ENCODE data around the gene OSBP2.
A peak's percentile ranks its signal among the peaks of the same experiment; 100 is the strongest.

Gene OSBP2, protein sequence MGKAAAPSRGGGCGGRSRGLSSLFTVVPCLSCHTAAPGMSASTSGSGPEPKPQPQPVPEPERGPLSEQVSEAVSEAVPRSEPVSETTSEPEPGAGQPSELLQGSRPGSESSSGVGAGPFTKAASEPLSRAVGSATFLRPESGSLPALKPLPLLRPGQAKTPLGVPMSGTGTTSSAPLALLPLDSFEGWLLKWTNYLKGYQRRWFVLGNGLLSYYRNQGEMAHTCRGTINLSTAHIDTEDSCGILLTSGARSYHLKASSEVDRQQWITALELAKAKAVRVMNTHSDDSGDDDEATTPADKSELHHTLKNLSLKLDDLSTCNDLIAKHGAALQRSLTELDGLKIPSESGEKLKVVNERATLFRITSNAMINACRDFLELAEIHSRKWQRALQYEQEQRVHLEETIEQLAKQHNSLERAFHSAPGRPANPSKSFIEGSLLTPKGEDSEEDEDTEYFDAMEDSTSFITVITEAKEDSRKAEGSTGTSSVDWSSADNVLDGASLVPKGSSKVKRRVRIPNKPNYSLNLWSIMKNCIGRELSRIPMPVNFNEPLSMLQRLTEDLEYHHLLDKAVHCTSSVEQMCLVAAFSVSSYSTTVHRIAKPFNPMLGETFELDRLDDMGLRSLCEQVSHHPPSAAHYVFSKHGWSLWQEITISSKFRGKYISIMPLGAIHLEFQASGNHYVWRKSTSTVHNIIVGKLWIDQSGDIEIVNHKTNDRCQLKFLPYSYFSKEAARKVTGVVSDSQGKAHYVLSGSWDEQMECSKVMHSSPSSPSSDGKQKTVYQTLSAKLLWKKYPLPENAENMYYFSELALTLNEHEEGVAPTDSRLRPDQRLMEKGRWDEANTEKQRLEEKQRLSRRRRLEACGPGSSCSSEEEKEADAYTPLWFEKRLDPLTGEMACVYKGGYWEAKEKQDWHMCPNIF

DNA sequence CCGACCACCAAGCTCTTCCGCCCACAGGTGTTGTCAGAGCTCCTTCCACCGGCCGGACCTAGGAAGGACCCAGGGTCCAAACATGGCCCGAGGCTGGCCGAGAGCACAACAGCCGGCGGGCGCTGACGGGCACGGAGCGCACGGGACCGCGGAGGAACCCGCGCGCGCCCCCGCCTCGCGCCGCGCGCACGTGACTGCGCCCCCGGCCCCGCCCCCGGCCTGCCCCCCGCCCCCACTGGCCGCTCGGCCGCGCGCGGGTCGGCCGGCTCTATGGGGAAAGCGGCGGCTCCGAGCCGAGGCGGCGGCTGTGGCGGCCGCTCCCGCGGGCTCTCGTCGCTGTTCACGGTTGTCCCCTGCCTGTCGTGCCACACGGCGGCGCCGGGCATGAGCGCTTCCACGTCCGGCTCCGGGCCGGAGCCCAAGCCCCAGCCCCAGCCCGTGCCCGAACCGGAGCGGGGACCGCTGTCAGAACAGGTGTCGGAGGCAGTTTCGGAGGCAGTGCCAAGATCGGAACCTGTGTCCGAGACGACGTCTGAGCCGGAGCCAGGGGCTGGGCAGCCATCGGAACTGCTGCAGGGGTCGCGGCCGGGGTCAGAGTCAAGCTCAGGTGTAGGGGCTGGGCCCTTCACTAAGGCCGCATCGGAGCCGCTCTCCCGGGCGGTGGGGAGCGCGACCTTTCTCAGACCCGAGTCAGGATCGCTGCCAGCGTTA lies at the start of gene OSBP2:
Gene OSBP2, plus strand, starts transcription at position 235 of the 711 bp plus-strand sequence. Its CDS starts 36 bp downstream, at position 271.
- peak; percentile 35 for DNase-seq (ENCODE audit: low spot score)

DNA sequence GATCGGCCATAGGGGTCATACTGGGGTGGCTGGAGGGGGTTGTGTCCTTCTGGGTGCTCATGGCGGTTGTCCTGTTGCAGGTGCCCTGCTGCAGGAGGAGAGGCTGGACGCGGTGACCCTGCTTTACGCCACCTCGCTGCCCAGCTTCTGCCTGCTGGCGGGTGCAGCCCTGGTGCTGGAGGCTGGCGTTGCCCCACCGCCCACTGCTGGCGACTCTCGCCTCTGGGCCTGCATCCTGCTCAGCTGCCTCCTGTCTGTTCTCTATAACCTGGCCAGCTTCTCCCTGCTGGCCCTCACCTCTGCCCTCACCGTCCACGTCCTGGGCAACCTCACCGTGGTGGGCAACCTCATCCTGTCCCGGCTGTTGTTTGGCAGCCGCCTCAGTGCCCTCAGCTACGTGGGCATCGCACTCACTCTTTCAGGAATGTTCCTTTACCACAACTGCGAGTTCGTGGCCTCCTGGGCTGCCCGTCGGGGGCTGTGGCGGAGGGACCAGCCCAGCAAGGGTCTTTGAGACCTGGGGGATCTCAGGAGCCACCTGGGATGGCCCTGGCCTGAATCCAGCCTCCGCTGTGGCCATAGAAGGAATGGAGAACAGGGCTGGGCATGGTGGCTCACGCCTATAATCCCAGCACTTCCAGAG lies 48.0 kb upstream of the OSBP2 start:
- no peak for DNase-seq (ENCODE audit: low spot score)

DNA sequence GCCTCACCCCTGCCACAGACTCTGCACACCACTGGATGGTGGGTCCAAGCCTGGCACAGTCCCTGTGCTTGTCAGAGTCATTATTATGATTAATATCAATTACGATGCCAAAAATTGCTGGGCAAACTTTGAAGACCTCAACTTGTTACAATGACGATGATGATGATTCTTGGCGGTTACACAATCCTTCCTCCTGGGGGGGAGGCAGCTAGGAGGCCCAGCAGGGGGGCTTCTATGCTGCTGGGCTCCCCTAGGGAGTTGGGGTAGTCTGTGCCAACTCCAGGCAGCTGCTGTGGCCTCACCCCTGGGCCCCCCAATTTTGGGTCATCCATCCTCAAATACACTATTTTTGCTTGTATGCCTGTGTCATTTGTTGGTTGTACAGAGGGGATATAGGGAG lies 47.1 kb upstream of the OSBP2 start:
- no peak for DNase-seq (ENCODE audit: low spot score)

DNA sequence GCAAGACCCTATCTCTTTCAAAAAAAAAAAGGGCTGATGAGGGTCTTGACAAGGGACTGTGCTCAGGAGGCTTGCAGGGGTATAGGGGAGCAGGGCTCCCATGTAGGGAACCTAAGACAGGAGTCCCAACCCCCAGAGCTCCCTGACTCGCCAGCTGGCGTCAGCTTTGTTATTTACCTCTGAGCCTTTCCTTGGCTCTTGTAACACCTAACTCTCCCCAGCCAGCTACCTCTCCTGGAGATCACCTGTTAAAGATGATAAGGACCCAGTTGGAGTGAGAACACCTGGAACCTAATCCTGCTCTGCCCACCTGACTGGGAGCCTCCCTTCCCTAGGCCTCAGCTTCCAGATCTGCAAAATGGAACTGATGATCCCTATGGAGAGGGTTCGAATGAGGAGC lies 45.8 kb upstream of the OSBP2 start:
- no peak for DNase-seq (ENCODE audit: low spot score)

DNA sequence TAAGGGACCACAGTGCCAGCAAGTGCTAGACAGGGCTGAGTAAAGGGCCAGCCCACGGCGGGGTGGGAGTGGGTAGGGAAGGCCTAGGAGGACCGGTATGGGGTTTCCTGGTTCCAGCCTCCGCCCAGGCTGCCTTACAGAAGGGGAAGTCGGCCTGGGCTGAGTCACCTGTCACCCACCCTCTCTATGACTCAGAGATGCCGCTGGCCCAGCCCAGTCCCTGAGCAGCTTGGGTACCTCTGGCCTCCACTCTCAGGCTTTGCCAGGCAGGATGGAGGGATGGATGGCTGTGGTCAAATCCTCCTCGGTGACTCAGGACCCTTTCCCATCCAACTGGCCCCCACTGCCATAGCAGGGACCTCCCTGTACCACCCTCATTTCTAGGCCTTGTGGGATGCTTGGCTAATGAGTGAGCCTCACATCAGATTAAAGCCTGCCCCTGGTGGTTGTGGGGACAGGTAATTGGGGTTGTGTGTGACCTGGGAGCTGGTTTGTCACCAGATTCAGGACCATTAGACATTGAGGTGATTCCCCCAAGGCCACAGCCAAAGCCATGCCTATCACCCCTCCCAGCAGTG lies 45.2 kb upstream of the OSBP2 start:
- DNase-seq (ENCODE audit: low spot score), result peak; percentile 40

DNA sequence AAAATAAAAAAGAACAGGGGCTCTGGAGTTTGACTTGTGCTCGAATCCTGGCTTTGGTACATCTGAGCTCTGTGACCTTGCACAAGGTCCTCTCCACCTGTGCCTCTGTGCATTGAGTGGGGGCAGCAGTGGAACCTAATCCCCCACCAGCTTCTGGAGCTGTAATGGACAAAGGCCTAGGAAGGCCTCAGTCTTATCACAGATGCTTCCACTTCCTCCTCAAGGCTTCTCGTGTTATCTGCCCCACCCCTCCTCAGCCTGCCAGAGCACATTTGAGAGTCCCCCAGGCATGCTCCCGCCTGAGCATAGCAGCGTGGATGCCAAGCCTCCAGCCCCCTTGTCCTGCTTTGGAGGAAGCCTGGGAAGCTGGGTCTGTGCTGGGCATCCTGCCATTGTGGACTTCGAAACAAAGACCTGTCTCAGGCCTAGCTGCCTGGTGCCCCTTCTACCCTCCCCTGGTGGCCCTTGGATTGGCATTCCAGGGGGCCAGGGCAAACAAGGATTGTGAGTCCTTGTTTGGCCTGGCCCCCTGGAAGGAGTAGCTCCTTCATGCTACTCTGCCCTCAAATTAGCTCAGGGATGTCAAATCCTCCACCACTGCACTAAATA lies 44.1 kb upstream of the OSBP2 start:
- DNase-seq (ENCODE audit: low spot score), result no peak

DNA sequence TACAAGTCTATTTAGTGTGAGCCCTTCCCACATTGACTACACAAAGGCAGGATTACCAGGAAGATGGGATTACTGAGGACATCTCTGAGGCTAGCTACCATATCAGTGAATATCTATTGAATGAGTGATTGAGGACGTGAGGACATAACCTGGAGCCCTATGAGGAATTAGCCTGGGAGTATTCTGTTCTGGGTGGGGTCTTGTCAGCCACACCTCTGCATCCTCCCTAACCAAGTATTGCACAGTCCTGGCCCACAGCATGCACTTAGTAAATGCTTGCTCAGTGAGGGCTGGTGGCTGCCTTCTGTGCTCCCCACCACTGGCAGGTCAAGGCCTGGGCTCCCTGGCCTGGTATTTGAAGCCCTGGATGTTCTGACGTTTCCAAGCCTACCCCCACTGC lies 41.8 kb upstream of the OSBP2 start:
- no peak for DNase-seq (ENCODE audit: low spot score)

DNA sequence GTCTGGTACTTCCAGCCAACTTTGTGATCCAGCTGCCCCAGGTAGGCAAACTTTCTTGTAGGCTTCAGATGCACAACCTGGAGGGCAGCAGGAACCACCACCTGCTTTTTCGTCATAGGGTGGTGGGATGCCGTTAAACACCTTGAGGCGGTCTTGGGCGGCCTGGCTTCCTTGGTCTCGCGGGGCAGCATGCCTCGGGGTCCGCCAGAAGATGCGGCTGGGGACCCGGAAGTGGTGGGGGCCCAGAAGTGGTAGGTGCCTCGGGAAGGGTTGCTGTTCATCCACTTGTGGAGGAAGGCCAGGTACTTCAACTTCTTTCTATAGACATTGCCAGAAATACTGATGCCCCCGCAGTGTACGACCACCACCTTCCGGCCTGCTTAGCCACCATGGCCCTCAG lies 40.3 kb upstream of the OSBP2 start:
- DNase-seq (ENCODE audit: low spot score), result no peak

DNA sequence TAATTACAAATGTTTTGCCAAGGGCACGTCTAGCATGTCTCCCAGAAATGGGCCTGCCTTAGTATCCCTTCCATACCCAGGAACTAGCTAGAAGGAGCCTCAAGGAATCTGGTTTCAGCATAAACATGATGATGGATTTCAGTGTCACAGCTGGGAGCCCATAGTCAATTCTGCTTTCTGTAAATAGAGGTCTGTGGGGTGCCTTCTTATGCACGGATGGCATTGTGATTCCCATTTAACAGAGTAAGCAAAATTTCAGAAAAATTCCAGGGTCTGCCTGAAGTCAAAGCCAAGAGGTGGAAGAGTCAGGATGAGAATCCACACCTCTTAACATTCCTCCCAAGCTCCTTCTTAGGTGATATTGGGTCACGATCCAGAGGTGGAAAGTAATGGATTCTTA lies 39.1 kb upstream of the OSBP2 start:
- no peak for DNase-seq (ENCODE audit: low spot score)

DNA sequence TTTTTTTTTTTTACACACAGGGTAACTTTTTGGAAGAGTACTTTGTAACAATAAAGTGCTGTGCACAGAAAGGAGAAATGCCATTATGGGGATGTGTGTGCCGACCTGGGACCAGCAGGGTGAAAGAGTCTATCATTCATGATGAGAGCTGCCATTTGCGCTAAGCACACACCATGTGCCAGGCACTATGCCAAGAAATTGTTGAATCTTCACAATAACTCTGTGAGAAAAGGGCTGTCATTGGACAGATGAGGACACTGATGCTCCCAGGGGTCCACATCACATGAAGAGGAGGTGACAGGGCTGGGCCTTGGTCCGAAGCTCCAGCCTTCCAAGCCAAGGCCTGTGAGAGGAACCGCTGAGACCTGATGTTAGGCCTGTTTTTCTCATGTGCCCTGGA lies 32.6 kb upstream of the OSBP2 start:
- no peak for DNase-seq (ENCODE audit: low spot score)

DNA sequence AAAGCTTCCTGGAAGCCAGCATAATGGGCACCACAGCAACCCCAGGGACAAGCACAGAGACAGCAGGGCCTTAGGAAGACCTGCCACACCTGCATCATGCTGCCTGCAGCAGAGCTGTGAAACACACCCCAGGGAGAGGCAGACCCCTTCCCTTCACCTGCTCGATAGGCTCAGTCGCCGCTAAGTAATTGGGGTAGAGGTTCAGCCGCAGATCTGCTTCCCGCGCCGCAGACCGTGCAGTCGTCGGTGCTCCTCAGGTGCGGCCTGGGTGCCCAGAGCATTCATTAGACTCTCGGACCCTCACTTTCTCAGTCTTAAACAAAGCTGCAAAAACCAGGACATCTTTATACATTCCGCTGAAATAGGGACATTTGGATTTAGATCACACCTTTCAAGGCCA lies 29.9 kb upstream of the OSBP2 start:
- DNase-seq (ENCODE audit: low spot score), result no peak

DNA sequence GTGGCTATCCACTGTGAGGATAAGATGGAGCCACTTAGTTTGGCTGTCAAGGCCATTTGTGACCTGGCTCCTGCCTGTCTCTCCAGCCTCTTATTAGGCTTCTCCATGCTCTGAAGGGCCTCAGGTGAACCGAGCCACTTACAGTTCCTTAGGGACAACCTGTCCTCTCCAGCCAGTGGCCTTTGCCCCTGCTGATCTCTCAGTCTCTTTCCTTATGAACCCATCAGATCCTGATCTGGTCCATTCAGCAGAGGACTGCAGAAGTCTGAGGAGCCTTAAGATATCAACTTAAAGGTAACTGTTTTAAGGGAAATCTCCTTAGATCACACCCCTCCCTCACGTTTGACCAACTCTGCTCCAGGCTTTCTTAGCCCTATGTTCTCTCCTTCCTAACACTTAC lies 29.4 kb upstream of the OSBP2 start:
- no peak for DNase-seq (ENCODE audit: low spot score)

DNA sequence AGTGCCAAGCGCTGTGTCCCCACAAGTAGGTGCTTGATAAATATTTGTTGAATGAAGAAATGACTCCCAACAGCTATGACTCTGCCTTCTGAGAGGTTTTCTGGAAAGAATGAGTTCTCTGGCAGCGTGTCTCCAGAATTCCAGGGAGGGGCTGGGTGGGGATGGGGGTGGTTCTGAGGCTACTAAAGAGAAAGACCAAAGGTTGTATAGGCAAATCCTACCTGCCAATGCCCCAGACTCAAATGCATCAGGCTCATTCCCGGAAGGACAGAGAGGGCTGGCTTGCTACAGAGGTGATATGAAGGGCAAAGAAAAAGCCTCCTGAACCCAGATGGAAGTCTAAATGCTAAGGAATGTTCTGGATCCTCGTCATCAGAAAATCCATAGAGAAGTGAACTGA lies 28.9 kb upstream of the OSBP2 start:
- DNase-seq (ENCODE audit: low spot score), result no peak

DNA sequence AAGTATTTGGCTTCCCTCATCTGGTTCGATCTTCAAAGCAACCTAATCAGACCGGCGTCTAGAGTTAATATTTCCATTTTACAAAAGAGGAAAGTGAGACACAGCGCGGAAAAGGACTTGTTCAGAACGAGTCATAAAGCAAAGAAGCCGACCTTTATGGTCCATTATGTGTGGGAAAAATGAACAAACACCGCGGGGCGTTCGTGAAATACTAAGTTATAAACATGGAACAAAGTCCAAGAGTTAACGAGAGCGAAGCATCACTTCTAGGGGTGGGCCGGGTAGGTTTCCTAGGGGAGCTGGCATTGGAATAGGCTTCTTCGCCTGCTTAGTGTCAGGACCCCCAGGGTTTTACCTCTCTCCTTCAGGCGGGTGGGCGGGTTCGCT lies 27.6 kb upstream of the OSBP2 start:
- DNase-seq (ENCODE audit: low spot score), result no peak

DNA sequence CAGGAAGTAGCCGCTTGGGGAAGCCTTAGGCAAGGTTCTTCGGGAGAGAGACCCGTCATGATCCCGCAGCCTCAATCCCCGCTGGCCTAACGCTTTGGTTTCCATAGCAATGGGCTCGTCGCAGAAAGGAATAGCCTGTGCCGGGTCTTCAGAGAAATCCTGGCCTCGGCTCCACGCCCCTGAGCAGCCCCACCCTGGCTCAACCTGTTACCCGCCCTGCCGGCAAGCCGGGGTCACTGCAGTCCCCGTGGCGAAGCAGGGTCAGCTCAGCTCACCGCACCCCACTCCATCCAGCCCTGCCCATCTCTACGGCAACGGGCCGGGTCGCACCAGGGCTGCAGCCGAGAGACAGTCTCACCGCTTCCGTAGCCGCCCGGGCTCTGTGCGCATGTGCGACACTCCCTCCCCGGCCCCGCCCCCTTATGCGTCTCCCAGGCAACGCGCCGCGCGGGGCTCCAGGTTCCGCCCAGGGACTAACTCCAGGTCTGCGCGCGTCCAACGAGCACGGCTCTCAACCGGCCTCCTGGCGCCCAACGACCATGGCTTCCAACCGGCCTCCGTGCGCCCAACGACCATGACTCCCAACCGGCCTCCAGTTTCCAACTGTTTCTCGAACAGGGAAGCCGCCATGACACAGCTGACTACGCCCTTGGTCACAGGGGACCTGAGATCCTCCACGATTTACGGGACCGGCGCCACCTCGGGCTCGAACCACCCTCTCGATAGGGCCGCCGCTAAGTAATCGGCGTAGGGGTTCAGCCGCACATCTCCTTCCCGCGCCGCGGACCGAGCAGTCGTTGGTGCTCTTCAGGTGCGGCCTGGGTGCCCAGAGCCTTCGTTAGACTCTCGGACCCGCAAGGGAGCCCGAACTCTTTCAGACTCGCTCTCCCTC lies 26.9 kb upstream of the OSBP2 start, which contains the start of gene DUSP18:
Gene DUSP18, minus strand, starts transcription at position 382 of the 892 bp plus-strand sequence. CDS start 3,872 bp downstream, outside the sequence.
- peak; percentile 99 for DNase-seq (ENCODE audit: low spot score)

DNA sequence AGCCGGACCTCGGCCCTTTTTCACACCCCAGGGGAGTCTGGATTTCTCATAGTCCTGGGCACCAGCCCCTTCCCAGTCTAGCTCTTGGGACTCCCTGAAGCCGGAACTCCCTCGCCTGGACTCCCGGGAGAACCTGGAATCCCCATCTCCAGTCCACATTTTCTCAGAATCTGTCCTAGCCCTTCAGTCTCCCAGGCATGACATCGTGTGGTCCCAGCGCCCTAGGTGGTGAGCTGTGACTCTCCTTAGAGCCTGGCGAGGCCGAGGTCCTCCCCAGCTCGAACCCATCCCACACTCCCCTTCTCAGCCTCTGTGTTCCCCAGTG lies 26.3 kb upstream of the OSBP2 start:
- DNase-seq (ENCODE audit: low spot score), result no peak

DNA sequence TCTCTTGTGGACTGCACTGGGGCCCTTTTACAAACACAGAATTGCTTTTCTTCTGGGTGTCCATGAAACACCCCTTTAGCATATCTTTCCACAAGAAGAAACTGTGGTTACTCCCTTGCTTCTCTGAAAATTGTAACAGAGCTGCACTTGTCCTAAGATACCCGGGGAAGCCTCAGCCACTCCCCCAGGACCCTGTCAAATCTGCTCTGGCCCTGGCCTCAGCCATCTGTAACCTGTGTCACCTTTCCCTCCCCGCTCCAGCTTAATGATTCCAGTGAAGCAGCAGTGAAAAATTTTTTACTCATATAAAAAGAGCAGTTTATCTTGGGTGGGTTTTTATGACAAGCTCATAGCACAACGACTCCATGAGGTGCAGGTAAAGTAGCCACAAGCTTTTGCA lies 23.6 kb upstream of the OSBP2 start:
- no peak for DNase-seq (ENCODE audit: low spot score)

DNA sequence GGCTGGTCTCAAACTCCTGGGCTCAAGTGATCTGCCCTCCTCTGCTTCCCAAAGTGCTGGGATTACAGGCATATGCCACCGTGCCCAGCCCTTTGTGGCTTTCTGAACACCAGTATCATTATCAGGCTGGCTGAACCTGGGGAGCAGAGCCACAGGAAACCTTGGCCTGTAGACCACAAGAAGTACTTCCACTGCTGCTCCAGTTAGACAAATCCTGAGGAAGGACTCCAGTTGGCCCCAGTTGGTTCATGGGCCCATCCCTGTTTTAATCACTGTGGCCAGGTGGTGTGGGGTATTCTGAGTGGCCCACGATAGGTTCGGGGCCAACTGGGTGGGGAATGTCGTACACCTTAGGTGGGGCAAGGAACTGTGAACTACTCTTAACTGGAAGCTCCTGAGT lies 21.5 kb upstream of the OSBP2 start:
- DNase-seq (ENCODE audit: low spot score), result no peak

DNA sequence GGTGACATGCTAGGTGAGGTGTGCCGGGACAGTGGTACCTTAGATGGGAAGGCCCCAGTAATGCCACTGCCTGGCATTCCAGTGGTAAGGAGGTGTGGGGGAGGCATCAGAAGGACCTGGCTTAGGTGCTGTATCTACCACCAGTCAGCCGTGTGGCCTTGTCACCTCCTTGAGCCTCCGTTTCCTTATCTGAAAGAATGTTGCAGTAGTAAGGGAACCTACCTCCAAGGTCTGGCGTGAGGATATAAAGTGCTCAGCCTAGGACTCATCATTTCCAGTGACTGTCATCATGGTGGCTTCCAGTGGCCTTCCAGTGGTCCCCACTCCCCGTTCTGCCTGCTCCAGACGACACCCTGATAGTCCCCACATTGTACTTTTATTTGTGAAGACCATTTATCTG lies 20.2 kb upstream of the OSBP2 start:
- no peak for DNase-seq (ENCODE audit: low spot score)

DNA sequence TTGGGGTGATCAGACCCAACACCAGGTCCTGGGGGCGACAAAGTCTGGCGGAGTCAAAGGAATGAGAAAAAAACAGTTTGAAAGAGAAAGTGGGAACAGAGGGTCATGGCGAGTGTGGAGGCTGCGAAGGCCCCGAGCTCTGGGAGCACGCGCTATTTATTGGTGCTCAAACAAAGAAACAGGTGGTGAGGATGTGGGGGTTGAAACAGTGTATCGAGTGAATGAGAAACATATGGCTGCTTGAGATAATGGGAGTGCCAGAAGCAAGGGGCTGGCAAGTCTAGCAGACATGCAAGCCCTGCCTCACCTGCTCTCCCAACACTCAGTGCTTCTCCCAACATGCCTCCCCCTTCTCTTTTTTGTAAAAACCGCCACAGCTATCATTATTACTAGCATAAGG lies 19.2 kb upstream of the OSBP2 start:
- DNase-seq (ENCODE audit: low spot score), result no peak

All from germinal center (tissue), 1 donor.